GM12878 (cell line): ENCODE data around the gene CPLX1. TPM values are rescaled to one million over a fixed set of nuclear protein-coding genes. Genes with fewer than 3 reads are reported as not detected.

Experiments
- ATAC-seq: fragments of 200-7000 bp; cut with Tn5 transposase; 3 replicates; pipeline ENCODE4 v1.9.1; 2020; ENCODE audit warnings: mild to moderate bottlenecking, moderate library complexity
- BruUV-seq: library from RNA; stranded (reverse); fragments of 400-500 nt; replicated peaks from 2 replicates; lab custom pipeline; 2021; lab: Mats Ljungman, UMichigan
- CTCF ChIA-PET: fragments of 300-600 bp; sonication (Branson Sonifier 250); formaldehyde crosslinking; extraction: SDS; loops from one replicate; lab custom pipeline; 2021; ENCODE audit warnings: inconsistent platforms; lab: Yijun Ruan, JAX
- POLR2A ChIA-PET: fragments of 350-600 bp; formaldehyde crosslinking; extraction: SDS; loops from one replicate; lab custom pipeline; 2021; ENCODE audit warnings: inconsistent platforms; lab: Charles Lee
- RAD21 ChIA-PET: fragments of 300-600 bp; sonication (Branson Sonifier 250); formaldehyde crosslinking; loops from one replicate; lab custom pipeline; 2023; ENCODE audit warnings: antibody characterized with exemption; ENCODE audit not compliant: unreplicated experiment; lab: Charles Lee
- SMC1A ChIA-PET: fragments of 300-600 bp; sonication (Branson Sonifier 250); formaldehyde crosslinking; loops from one replicate; lab custom pipeline; 2023; ENCODE audit not compliant: unreplicated experiment, uncharacterized antibody; lab: Charles Lee
- DNase-seq: peaks from one replicate; pipeline ENCODE4 v3.0.0-alpha.2; 2011; ENCODE audit warnings: low read depth, low spot score
- FAIRE-seq: peaks from 3 replicates; lab custom pipeline; 2011; peaks lifted over from hg19 to GRCh38; lab: Jason Lieb, UNC
- H2AFZ ChIP-seq: 2 replicates; pipeline ENCODE4 v1.6.0; 2011; ENCODE audit warnings: low read depth, low read length, control low read depth; ENCODE audit not compliant: control insufficient read depth
- H3K27ac ChIP-seq: 2 replicates; pipeline ENCODE4 v1.5.1; 2011; ENCODE audit warnings: control low read depth; ENCODE audit not compliant: control insufficient read depth, insufficient read depth
- H3K27me3 ChIP-seq, 2 experiments: replicated peaks in 1 of 2; 2 replicates each; pipeline versions ENCODE4 v1.6.0 to v1.6.1; 2011; ENCODE audit warnings: low read length in 1 of 2; ENCODE audit not compliant: control insufficient read depth in 2 of 2, insufficient read depth in 2 of 2
- H3K36me3 ChIP-seq, 2 experiments: 2 replicates each; pipeline ENCODE4 v1.5.1; 2011; ENCODE audit warnings: low read length in 1 of 2; ENCODE audit not compliant: control insufficient read depth in 2 of 2, insufficient read depth in 2 of 2
- H3K4me1 ChIP-seq: 2 replicates; pipeline ENCODE4 v1.6.1; 2011; ENCODE audit warnings: mild to moderate bottlenecking, low read length, moderate library complexity, mixed read lengths; ENCODE audit not compliant: control insufficient read depth, insufficient read depth
- H3K4me2 ChIP-seq: 2 replicates; pipeline ENCODE4 v1.6.0; 2011; ENCODE audit warnings: control low read depth; ENCODE audit not compliant: control insufficient read depth, insufficient read depth
- H3K4me3 ChIP-seq: fragments of 200-600 bp; sonication (generic); 2 replicates; pipeline ENCODE4 v1.5.1; 2016
- H3K79me2 ChIP-seq: 2 replicates; pipeline ENCODE4 v1.6.0; 2011; ENCODE audit warnings: low read length; ENCODE audit not compliant: control insufficient read depth, insufficient read depth
- H3K9ac ChIP-seq: 2 replicates; pipeline ENCODE4 v1.8.0; 2011; ENCODE audit warnings: low read length, control low read depth, mixed read lengths; ENCODE audit not compliant: control insufficient read depth, insufficient read depth
- H3K9me3 ChIP-seq: replicated peaks from 3 replicates; pipeline ENCODE4 v1.5.1; 2011; ENCODE audit warnings: mild to moderate bottlenecking, low read length; ENCODE audit not compliant: control insufficient read depth, insufficient read depth
- H4K20me1 ChIP-seq: 2 replicates; pipeline ENCODE4 v1.6.0; 2011; ENCODE audit not compliant: control insufficient read depth, insufficient read depth
- ATF7 ChIP-seq: fragments of 450-650 bp; IDR thresholded peaks from 2 replicates; pipeline ENCODE4 v1.6.1; 2016; ENCODE audit warnings: low read depth, mild to moderate bottlenecking
- BACH1 ChIP-seq: fragments of 450-650 bp; IDR thresholded peaks from 2 replicates; pipeline ENCODE4 v1.6.1; 2017; ENCODE audit warnings: mild to moderate bottlenecking, borderline replicate concordance
- BMI1 ChIP-seq: fragments of 450-650 bp; IDR thresholded peaks from 2 replicates; pipeline ENCODE4 v1.6.1; 2016; ENCODE audit warnings: mild to moderate bottlenecking, moderate library complexity, borderline replicate concordance
- CUX1 ChIP-seq: IDR thresholded peaks from 2 replicates; pipeline ENCODE4 v1.6.1; 2012; ENCODE audit warnings: improper control_type of control experiment, low read depth, low read length; ENCODE audit not compliant: insufficient replicate concordance
- DPF2 ChIP-seq: fragments of 450-650 bp; IDR thresholded peaks from 2 replicates; pipeline ENCODE4 v1.6.1; 2017; ENCODE audit warnings: mild to moderate bottlenecking
- E2F8 ChIP-seq: fragments of 450-650 bp; IDR thresholded peaks from 2 replicates; pipeline ENCODE4 v1.6.1; 2018; ENCODE audit warnings: mild to moderate bottlenecking, low read depth, moderate library complexity; ENCODE audit not compliant: partially characterized antibody
- RCOR1 ChIP-seq: conservative IDR thresholded peaks from 2 replicates; pipeline ENCODE4 v1.6.1; 2012; ENCODE audit warnings: low read depth, low read length, improper control_type of control experiment
- SKIL ChIP-seq: fragments of 450-650 bp; IDR thresholded peaks from 2 replicates; pipeline ENCODE4 v1.6.1; 2017; ENCODE audit warnings: mild to moderate bottlenecking, low read depth, inconsistent platforms; ENCODE audit not compliant: poor library complexity, severe bottlenecking
- SMC3 ChIP-seq: IDR thresholded peaks from 2 replicates; pipeline ENCODE4 v1.6.1; 2011; ENCODE audit warnings: low read length, improper control_type of control experiment, borderline replicate concordance
- YY1 ChIP-seq: IDR thresholded peaks from 2 replicates; pipeline ENCODE4 v1.6.1; 2011; ENCODE audit warnings: low read depth, mild to moderate bottlenecking, low read length
- WGBS: methylation state at CpG from one replicate; pipeline ENCODE4 v1.1.6; 2016; ENCODE audit warnings: low lambda C conversion rate; ENCODE audit not compliant: insufficient replicate concordance, insufficient coverage; ENCODE audit errors: missing lambda C conversion rate; 5-methylcytosine and 5-hydroxymethylcytosine counted together
- in situ Hi-C: fragments of 300-500 bp; cut with MboI; formaldehyde crosslinking; loops from 9 replicates; pipeline ENCODE4 v1.14.3; 2018; ENCODE audit warnings: mixed read lengths
- intact Hi-C: fragments of 100-400 bp; cut with micrococcal nuclease; formaldehyde crosslinking; loops from one replicate; pipeline ENCODE4 v1.14.2; 2022; ENCODE audit not compliant: unreplicated experiment
- polyA plus RNA-seq, 11 experiments: library from polyadenylated mRNA; depleted of rRNA in 4 of 11; unstranded in 6 of 11; stranded (reverse) in 5 of 11; fragments of >200 nt; fragmentation: Nextera tagmentation in 4 of 11; fragmentation: Illumina TruSeq in 1 of 11; extraction: Ambion mirVana in 4 of 11; extraction: Trizol in 1 of 11; gene quantifications; 1 replicate in 1 of 11; 2 replicates in 10 of 11; pipeline versions ENCODE4 v1.2.1 to v1.2.3, GENCODE V29; 2011 to 2016; ENCODE audit warnings: inconsistent platforms in 2 of 11, missing spikeins in 2 of 11, low read depth in 1 of 11
- total RNA-seq, 4 experiments: library from RNA; depleted of rRNA in 3 of 4; stranded (reverse); fragments of >200 nt in 3 of 4; fragmentation: Illumina TruSeq in 1 of 4; extraction: Trizol in 1 of 4; gene quantifications; 2 replicates each; pipeline versions ENCODE4 v1.2.1 to v1.2.3, GENCODE V29; 2013 to 2021

The CPLX1 gene
- total and polyA plus RNA-seq, 10 of the 15 experiments (the other 5 are each of a cell fraction or from before 2014, with no cell fraction given): 0.04 to 1.2 (median 0.13) TPM; not detected in 5

- no peak for FAIRE-seq
- SMC1A ChIA-PET: no interaction called here
- POLR2A ChIA-PET: no interaction called here
- no peak overlapping the region for H3K9ac ChIP-seq
- no peaks in the 10 kb centered on the region for H3K9me3 ChIP-seq
- no TSS peak for BruUV-seq
- RAD21 ChIA-PET: interaction anchor here (0.9 kb wide), 1 partner anchor 248 kb away, joined by 4 read pairs; the partner anchor contains the start of gene IDUA
- no peak overlapping the region for H3K4me3 ChIP-seq
- DNase-seq: no peak
- H3K4me1 ChIP-seq: no peaks in the 10 kb centered on the region
- H4K20me1 ChIP-seq: no peaks in the 10 kb centered on the region
- WGBS: 98% methylated on average over 22 of the region's 22 CpGs
- H3K79me2 ChIP-seq: no peaks in the 10 kb centered on the region
- H2AFZ ChIP-seq: no peak overlapping the region
- ATAC-seq: no peak
- no peaks in the 10 kb centered on the region for H3K27me3 ChIP-seq
- peaks cover 6 to 7% of the 10 kb centered on the region in 2 experiments; a peak in 3 of 4 replicates for H3K36me3 ChIP-seq
- in situ Hi-C loops: no loop called here
- H3K4me2 ChIP-seq: no peak overlapping the region
- no peak overlapping the region for H3K27ac ChIP-seq
- CTCF ChIA-PET: interaction anchor here (1.1 kb wide), 1 partner anchor 248 kb away, joined by 7 read pairs; the partner anchor contains the start of gene IDUA
- intact Hi-C loops: no loop called here
- TF ChIP-seq DPF2 (no peak), BACH1 (no peak), YY1 (no peak), SMC3 (no peak), CUX1 (no peak), RCOR1 (no peak), SKIL (no peak), E2F8 (no peak), ATF7 (no peak), BMI1 (no peak)
Measured at GRCh38 chr4:739569-739968, 86.4 kb downstream of the CPLX1 start.
